ENCODE measurements around the gene FRRS1L.

Gene FRRS1L

GRCh38 chr9:109100543-109101201, 66.4 kb downstream of the FRRS1L start:
- no peak for DNase-seq

- no peak for DNase-seq
Observed at GRCh38 chr9:109098960-109099308, 68.1 kb downstream of the FRRS1L start.

GRCh38 chr9:109098171-109098959, 68.7 kb downstream of the FRRS1L start:
- peak; percentile 43 for DNase-seq

GRCh38 chr9:109097146-109097545, 69.9 kb downstream of the FRRS1L start:
- no peak for DNase-seq

GRCh38 chr9:109095321-109095720, 71.7 kb downstream of the FRRS1L start:
- no peak for DNase-seq

- DNase-seq: no peak
Observed at GRCh38 chr9:109094268-109094667, 72.8 kb downstream of the FRRS1L start.

- DNase-seq: no peak
Observed at GRCh38 chr9:109092587-109092986, 74.5 kb downstream of the FRRS1L start.

GRCh38 chr9:109092051-109092580, 74.9 kb downstream of the FRRS1L start:
- no peak for DNase-seq

- DNase-seq: no peak
Observed at GRCh38 chr9:109088221-109088620, 78.8 kb downstream of the FRRS1L start.

- no peak for DNase-seq
Observed at GRCh38 chr9:109087795-109088194, 79.3 kb downstream of the FRRS1L start.

GRCh38 chr9:109086221-109086620, 80.8 kb downstream of the FRRS1L start:
- DNase-seq: no peak

- DNase-seq: no peak
Observed at GRCh38 chr9:109085510-109085909, 81.5 kb downstream of the FRRS1L start.

- DNase-seq: no peak
Observed at GRCh38 chr9:109083813-109084405, 83.1 kb downstream of the FRRS1L start.

- no peak for DNase-seq
Observed at GRCh38 chr9:109083141-109083540, 83.9 kb downstream of the FRRS1L start.

GRCh38 chr9:109082091-109082620, 84.9 kb downstream of the FRRS1L start:
- DNase-seq: no peak

Data from midbrain (tissue), 1 donor.